ENCODE results near the gene SLC35D1. TPM values are rescaled to one million over a fixed set of nuclear protein-coding genes. Genes with fewer than 3 reads are reported as not detected.

Gene SLC35D1
- 20.3 TPM for total RNA-seq

DNA sequence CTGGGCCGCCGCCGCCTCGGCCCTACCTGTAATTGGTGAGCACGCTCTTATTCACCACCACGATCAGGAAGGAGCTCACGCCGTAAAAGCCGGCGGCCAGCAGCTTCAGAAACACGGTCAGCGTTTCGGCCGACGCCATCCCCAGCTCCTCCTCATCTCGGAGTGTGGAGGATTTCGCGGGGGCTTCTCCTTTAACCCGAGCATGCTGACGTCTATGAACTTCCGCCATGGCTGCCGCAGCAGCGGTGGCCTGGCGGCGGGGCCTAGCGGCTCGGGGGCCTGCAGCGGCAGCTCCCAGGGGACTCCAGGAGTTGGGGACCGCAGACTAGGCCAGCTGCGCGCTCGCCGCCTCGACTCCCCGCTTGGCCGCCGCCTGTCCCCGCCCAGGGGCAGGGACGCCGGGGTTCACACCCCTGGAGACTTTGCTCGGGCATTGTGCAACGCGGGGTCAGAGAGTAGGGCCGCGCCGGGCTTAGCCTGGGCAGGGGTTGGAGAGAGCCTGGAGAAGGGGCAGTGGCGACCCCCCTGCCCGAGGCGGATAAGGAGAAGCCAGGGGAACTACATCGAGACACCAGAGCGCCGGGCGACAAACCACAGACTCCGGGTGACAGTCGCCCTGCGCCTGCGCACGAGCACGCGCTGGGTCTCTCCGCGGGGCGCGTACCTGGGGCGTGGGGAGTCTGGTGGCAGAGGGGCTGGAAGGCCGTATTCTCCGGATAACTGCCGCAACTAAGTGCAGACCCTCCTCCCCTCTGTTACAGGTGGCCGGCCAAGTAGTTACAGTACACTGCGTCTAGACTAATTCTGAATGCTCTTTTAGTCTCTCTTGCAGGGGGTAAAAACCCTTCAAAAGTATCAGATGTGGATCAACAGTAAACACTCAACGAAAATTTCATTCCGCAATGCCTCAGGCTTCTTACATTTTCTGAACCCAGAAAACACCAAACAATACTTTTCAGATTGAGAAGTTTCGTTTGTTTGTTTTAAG is at the start of gene SLC35D1:
TSS of gene SLC35D1 (minus strand) at position 364 of the 988 bp plus-strand sequence. CDS start at position 229, 135 bp downstream.

Small RNA genes lying within 50 kb of the gene (small RNA-seq; reads per million reads assigned to genes)
- not detected for gene RF00322 (ENCODE audit: low replicate concordance)

Other genes with a start within 250 kb of the SLC35D1 start
- 16.0 TPM for gene DNAI4, start 129.3 kb downstream of the SLC35D1 start, total RNA-seq
- gene MIER1, start 129.2 kb downstream of the SLC35D1 start, total RNA-seq: 40.1 TPM
- gene C1orf141, start 80.8 kb upstream of the SLC35D1 start, total RNA-seq: not detected
- gene IL23R, start 112.3 kb upstream of the SLC35D1 start, total RNA-seq: not detected

All from parietal lobe (tissue), 2 donors.